H1 (cell line): ENCODE results near the gene STH. TPM values are rescaled to one million over a fixed set of nuclear protein-coding genes. Genes with fewer than 3 reads are reported as not detected.

ENCODE experiments used
- CTCF ChIA-PET: fragments of 300-600 bp; sonication (Branson Sonifier 250); formaldehyde crosslinking; loops from one replicate; lab custom pipeline; 2021; ENCODE audit not compliant: partially characterized antibody; lab: Charles Lee
- POLR2A ChIA-PET: fragments of 300-600 bp; sonication (Branson Sonifier 250); formaldehyde crosslinking; loops from one replicate; lab custom pipeline; 2021; ENCODE audit warnings: inconsistent platforms; ENCODE audit not compliant: partially characterized antibody; lab: Charles Lee
- DNase-seq, 2 experiments: peaks; one replicate each; pipeline versions ENCODE4 v3.0.0 to v3.0.0-alpha.2; 2010 to 2022; ENCODE audit warnings: low spot score in 2 of 2, low read depth in 1 of 2, mixed read lengths in 1 of 2
- FAIRE-seq: peaks from 2 replicates; lab custom pipeline; 2011; peaks lifted over from hg19 to GRCh38; lab: Jason Lieb, UNC
- H2AFZ ChIP-seq: 2 replicates; pipeline ENCODE4 v1.8.1; 2012; ENCODE audit warnings: low read length, inconsistent platforms
- H2AK5ac ChIP-seq: 2 replicates; pipeline ENCODE4 v1.6.1; 2013; ENCODE audit warnings: low read depth, low read length
- H2BK120ac ChIP-seq: replicated peaks from 2 replicates; pipeline ENCODE3; 2013; ENCODE audit warnings: low read depth, low read length, inconsistent platforms
- H2BK12ac ChIP-seq: 2 replicates; pipeline ENCODE4 v1.6.1; 2013; ENCODE audit warnings: low read depth, low read length
- H2BK15ac ChIP-seq: 2 replicates; pipeline ENCODE4 v1.6.1; 2013; ENCODE audit warnings: low read length
- H2BK20ac ChIP-seq: 2 replicates; pipeline ENCODE4 v1.6.1; 2013; ENCODE audit warnings: low read length
- H2BK5ac ChIP-seq: 2 replicates; pipeline ENCODE4 v1.6.1; 2013; ENCODE audit warnings: low read depth, low read length
- H3K14ac ChIP-seq: 2 replicates; pipeline ENCODE4 v1.6.1; 2013; ENCODE audit warnings: inconsistent platforms; ENCODE audit not compliant: insufficient read length
- H3K18ac ChIP-seq: 2 replicates; pipeline ENCODE4 v1.6.1; 2013; ENCODE audit warnings: low read length; ENCODE audit errors: extremely low read depth
- H3K23ac ChIP-seq: 2 replicates; pipeline ENCODE4 v1.6.1; 2013; ENCODE audit warnings: inconsistent platforms; ENCODE audit not compliant: insufficient read length
- H3K23me2 ChIP-seq: 2 replicates; pipeline ENCODE4 v1.6.1; 2013; ENCODE audit warnings: low read depth, low read length
- H3K27ac ChIP-seq: 2 replicates; pipeline ENCODE4 v1.6.1; 2011; ENCODE audit warnings: low read depth, low read length, inconsistent platforms
- H3K27me3 ChIP-seq, 4 experiments: replicated peaks in 1 of 4; 1 replicate in 1 of 4; 2 replicates in 3 of 4; pipeline versions ENCODE4 v1.6.1 to v1.8.1; 2011 to 2013; ENCODE audit warnings: low read length in 3 of 4, mild to moderate bottlenecking in 3 of 4, inconsistent platforms in 2 of 4, mixed read lengths in 2 of 4, moderate library complexity in 1 of 4; ENCODE audit not compliant: control insufficient read depth in 3 of 4, insufficient read depth in 3 of 4; ENCODE audit errors: extremely low read depth in 1 of 4
- H3K36me3 ChIP-seq, 4 experiments: 2 replicates each; pipeline versions ENCODE4 v1.6.1 to v1.8.1; 2011 to 2013; ENCODE audit warnings: mild to moderate bottlenecking in 4 of 4, low read length in 3 of 4, moderate library complexity in 2 of 4, control low read depth in 1 of 4, inconsistent platforms in 1 of 4; ENCODE audit not compliant: insufficient read depth in 4 of 4, control insufficient read depth in 2 of 4
- H3K4ac ChIP-seq: replicated peaks from 2 replicates; pipeline ENCODE3; 2013; ENCODE audit warnings: low read length, low read depth, mixed read lengths, inconsistent platforms; ENCODE audit not compliant: insufficient read length
- H3K4me1 ChIP-seq, 4 experiments: replicated peaks in 1 of 4; 1 replicate in 1 of 4; 2 replicates in 3 of 4; pipeline versions ENCODE4 v1.6.1 to v1.8.1; 2011 to 2013; ENCODE audit warnings: low read length in 3 of 4, inconsistent platforms in 2 of 4, mixed read lengths in 1 of 4; ENCODE audit not compliant: insufficient read depth in 4 of 4, control insufficient read depth in 3 of 4
- H3K4me2 ChIP-seq, 2 experiments: 2 replicates each; pipeline versions ENCODE4 v1.6.1 to v1.8.1; 2011 to 2013; ENCODE audit warnings: low read depth in 2 of 2, low read length in 2 of 2, control low read depth in 1 of 2, inconsistent platforms in 1 of 2, mild to moderate bottlenecking in 1 of 2; ENCODE audit not compliant: insufficient read depth in 1 of 2
- H3K4me3 ChIP-seq, 4 experiments: fragments of 200-600, 300-600 bp in 1 of 4; sonication (generic), shearing (Covaris generic), sonication (Bioruptor Twin) in 1 of 4; 2 replicates each; pipeline versions ENCODE4 v1.5.1 to v1.8.1; 2011 to 2016; ENCODE audit warnings: low read length in 4 of 4, low read depth in 3 of 4, control low read depth in 2 of 4, inconsistent platforms in 2 of 4, mild to moderate bottlenecking in 2 of 4, mixed read lengths in 1 of 4, moderate library complexity in 1 of 4; ENCODE audit not compliant: insufficient read depth in 2 of 4; ENCODE audit errors: extremely low read depth in 1 of 4
- H3K56ac ChIP-seq: replicated peaks from 2 replicates; pipeline ENCODE3; 2013; ENCODE audit warnings: low read depth, mild to moderate bottlenecking, mixed read lengths, low read length, inconsistent platforms; ENCODE audit not compliant: insufficient read length
- H3K79me1 ChIP-seq: 2 replicates; pipeline ENCODE4 v1.6.1; 2013; ENCODE audit warnings: low read depth, low read length, control low read depth
- H3K79me2 ChIP-seq, 2 experiments: 2 replicates each; pipeline versions ENCODE4 v1.6.1 to v1.8.1; 2012 to 2013; ENCODE audit warnings: low read length in 2 of 2, mild to moderate bottlenecking in 2 of 2, inconsistent platforms in 1 of 2; ENCODE audit not compliant: insufficient read depth in 2 of 2, control insufficient read depth in 1 of 2
- H3K9ac ChIP-seq, 4 experiments: replicated peaks in 1 of 4; 1 replicate in 1 of 4; 2 replicates in 3 of 4; pipeline versions ENCODE4 v1.6.1 to v1.8.1; 2011 to 2013; ENCODE audit warnings: low read depth in 3 of 4, low read length in 3 of 4, control low read depth in 2 of 4, mild to moderate bottlenecking in 2 of 4, moderate library complexity in 2 of 4, inconsistent platforms in 1 of 4; ENCODE audit errors: extremely low read depth in 1 of 4
- H3K9me3 ChIP-seq, 2 experiments: 2 replicates each; pipeline versions ENCODE4 v1.6.1 to v1.8.1; 2012 to 2013; ENCODE audit warnings: mild to moderate bottlenecking in 2 of 2, moderate library complexity in 2 of 2, control low read depth in 1 of 2, inconsistent platforms in 1 of 2, low read depth in 1 of 2, low read length in 1 of 2, mixed read lengths in 1 of 2; ENCODE audit not compliant: insufficient read depth in 2 of 2
- H4K20me1 ChIP-seq, 2 experiments: replicated peaks in 1 of 2; 2 replicates each; pipeline versions ENCODE3 to v1.8.1; 2011 to 2013; ENCODE audit warnings: inconsistent platforms in 2 of 2, low read length in 2 of 2, mild to moderate bottlenecking in 1 of 2; ENCODE audit not compliant: insufficient read depth in 2 of 2, control insufficient read depth in 1 of 2
- H4K5ac ChIP-seq: 2 replicates; pipeline ENCODE4 v1.6.1; 2013; ENCODE audit warnings: low read length, low read depth, mixed read lengths, inconsistent platforms; ENCODE audit not compliant: insufficient read length
- H4K8ac ChIP-seq: 2 replicates; pipeline ENCODE4 v1.8.0; 2013; ENCODE audit warnings: mild to moderate bottlenecking, moderate library complexity, low read length, inconsistent platforms; ENCODE audit not compliant: insufficient read depth; ENCODE audit errors: extremely low read depth
- H4K91ac ChIP-seq: replicated peaks from 2 replicates; pipeline ENCODE3; 2013; ENCODE audit warnings: low read length, mixed read lengths, inconsistent platforms; ENCODE audit not compliant: insufficient read length
- CHD1 ChIP-seq: IDR thresholded peaks from 2 replicates; pipeline ENCODE4 v1.6.1; 2012; ENCODE audit warnings: low read depth, low read length, improper control_type of control experiment
- EGR1 ChIP-seq: IDR thresholded peaks from 2 replicates; pipeline ENCODE4 v1.6.1; 2011; ENCODE audit warnings: low read depth, low read length, borderline replicate concordance
- FOSL1 ChIP-seq: IDR thresholded peaks from 2 replicates; pipeline ENCODE4 v1.6.1; 2011; ENCODE audit warnings: mild to moderate bottlenecking, low read depth, low read length, moderate library complexity; ENCODE audit not compliant: insufficient read depth
- GABPA ChIP-seq: IDR thresholded peaks from 2 replicates; pipeline ENCODE4 v1.6.1; 2011; ENCODE audit warnings: mild to moderate bottlenecking, low read length, moderate library complexity, borderline replicate concordance; ENCODE audit not compliant: insufficient read depth
- KDM1A ChIP-seq: fragments of 200-600, 300-600 bp; sonication (generic); IDR thresholded peaks from 2 replicates; pipeline ENCODE4 v1.7.1; 2016; ENCODE audit warnings: mild to moderate bottlenecking, low read length, borderline replicate concordance
- MAX ChIP-seq: IDR thresholded peaks from 2 replicates; pipeline ENCODE4 v1.6.1; 2012; ENCODE audit warnings: inconsistent platforms
- POLR2A ChIP-seq, 2 experiments: IDR thresholded peaks; 1 replicate in 1 of 2; 2 replicates in 1 of 2; pipeline ENCODE4 v1.6.1; 2011; ENCODE audit warnings: low read depth in 2 of 2, low read length in 2 of 2, mild to moderate bottlenecking in 2 of 2; ENCODE audit errors: control extremely low read depth in 1 of 2
- SIN3A ChIP-seq, 2 experiments: IDR thresholded peaks in 1 of 2; conservative IDR thresholded peaks in 1 of 2; 2 replicates each; pipeline ENCODE4 v1.6.1; 2011 to 2012; ENCODE audit warnings: low read length in 2 of 2, improper control_type of control experiment in 1 of 2, low read depth in 1 of 2, mild to moderate bottlenecking in 1 of 2
- TEAD4 ChIP-seq: IDR thresholded peaks from 2 replicates; pipeline ENCODE4 v1.6.1; 2012; ENCODE audit warnings: low read depth, low read length, inconsistent platforms, mixed read lengths
- YY1 ChIP-seq: IDR thresholded peaks from 2 replicates; pipeline ENCODE4 v1.6.1; 2011; ENCODE audit warnings: low read depth, mild to moderate bottlenecking, low read length
- WGBS, 2 experiments: shearing (Covaris generic) in 1 of 2; methylation state at CpG; one replicate each; pipeline versions ENCODE4 v1.1.6 to v1.1.7; 2013 to 2015; ENCODE audit warnings: low lambda C conversion rate in 2 of 2, mixed read lengths in 2 of 2, inconsistent platforms in 1 of 2, low coverage in 1 of 2, missing lambda C conversion rate in 1 of 2; ENCODE audit not compliant: insufficient replicate concordance in 2 of 2, insufficient coverage in 1 of 2, insufficient read length in 1 of 2; ENCODE audit errors: extremely low coverage in 1 of 2, missing lambda C conversion rate in 1 of 2; 5-methylcytosine and 5-hydroxymethylcytosine counted together
- polyA plus RNA-seq, 7 experiments: library from polyadenylated mRNA; depleted of rRNA in 3 of 7; stranded (reverse) in 5 of 7; unstranded in 2 of 7; fragments of >200 nt in 5 of 7; fragments of 200-250 nt in 2 of 7; gene quantifications; 1 replicate in 5 of 7; 2 replicates in 1 of 7; 4 replicates in 1 of 7; pipeline versions ENCODE4 v1.2.1 to v1.2.3, GENCODE V29; 2011 to 2013; ENCODE audit warnings: missing spikeins in 2 of 7, mixed read lengths in 2 of 7
- total RNA-seq: library from RNA; stranded (reverse); fragmentation: NEBNext Ultra II Directional; extraction: Animal tissue kit (Norgen Biotek cat#: 25700); gene quantifications from 2 replicates; pipeline ENCODE4 v1.2.1, GENCODE V29; 2021

The STH gene
- total and polyA plus RNA-seq, 2 of the 8 experiments (the other 6 are each of a cell fraction or from before 2014, with no cell fraction given) = not detected

GRCh38 chr17:45958994-45959665, 39.9 kb upstream of the STH start:
- H2BK20ac ChIP-seq = no peak overlapping the region
- no peak overlapping the region for H2AFZ ChIP-seq
- no peaks in the 10 kb centered on the region for H3K9me3 ChIP-seq
- H4K8ac ChIP-seq = no peak overlapping the region
- H3K79me2 ChIP-seq = no peaks in the 10 kb centered on the region
- H3K79me1 ChIP-seq = no peaks in the 10 kb centered on the region
- H2BK5ac ChIP-seq = no peak overlapping the region
- H2BK120ac ChIP-seq = no peak overlapping the region
- no peak overlapping the region for H3K4me2 ChIP-seq
- no peak overlapping the region for H3K9ac ChIP-seq
- no peak overlapping the region for H2AK5ac ChIP-seq
- H3K23ac ChIP-seq = no peak overlapping the region
- DNase-seq (no peak), FAIRE-seq (no peak)
- TF ChIP-seq TEAD4 (no peak), POLR2A (IDR thresholded peaks at IDR 0.05; ENCODE audit: control extremely low read depth in 1 of 2, low read depth in 2 of 2, low read length in 2 of 2) (no peak), SIN3A (conservative IDR thresholded peaks at IDR 0.05 in 1 of 2, IDR thresholded peaks at IDR 0.05 in 1 of 2; ENCODE audit: low read depth in 1 of 2, low read length in 2 of 2) (no peak), FOSL1 (no peak), EGR1 (no peak), CHD1 (no peak), YY1 (no peak), KDM1A (no peak), MAX (no peak), GABPA (no peak)
- no peaks in the 10 kb centered on the region for H4K20me1 ChIP-seq
- H3K23me2 ChIP-seq = no peaks in the 10 kb centered on the region
- no peak overlapping the region for H4K91ac ChIP-seq
- H4K5ac ChIP-seq = no peak overlapping the region
- H3K14ac ChIP-seq = no peak overlapping the region
- ChIA-PET POLR2A (no interaction called here), CTCF (interaction anchor here (2.5 to 4.0 kb wide), 2 partner anchors 12 kb away, joined by 10 to 31 read pairs; no protein-coding TSS in a partner anchor)
- H3K4ac ChIP-seq = no peak overlapping the region
- H3K56ac ChIP-seq = no peak overlapping the region
- no peak overlapping the region for H2BK15ac ChIP-seq
- H3K27me3 ChIP-seq = no peaks in the 10 kb centered on the region
- 89% methylated on average over 9 of the region's 9 CpGs; no CpG with 5 or more reads in 1 of the 2 experiments for WGBS, 2 experiments
- no peaks in the 10 kb centered on the region for H3K36me3 ChIP-seq
- H2BK12ac ChIP-seq = no peak overlapping the region
- H3K18ac ChIP-seq = no peak overlapping the region
- no peak overlapping the region for H3K27ac ChIP-seq
- no peaks in the 10 kb centered on the region for H3K4me1 ChIP-seq
- H3K4me3 ChIP-seq = no peak overlapping the region
